Lower leg skin (tissue), 4 donors: ENCODE data around the gene DCBLD2. TPM values are rescaled to one million over a fixed set of nuclear protein-coding genes. Genes with fewer than 3 reads are reported as not detected.

ENCODE experiments used
- DNase-seq, 2 donors: peaks; one replicate each; pipeline ENCODE4 v3.0.0-alpha.2; 2019; ENCODE audit warnings: low spot score in 2 of 2
- H3K4me3 ChIP-seq: fragments of 200-600 bp; sonication (generic); 2 replicates; pipeline ENCODE4 v1.5.1; 2017; ENCODE audit warnings: mild to moderate bottlenecking, low read depth; ENCODE audit not compliant: poor library complexity, severe bottlenecking
- CTCF ChIP-seq, 3 donors: fragments of 450-650 bp; IDR thresholded peaks; one replicate each; pipeline ENCODE4 v1.5.1; 2016; ENCODE audit warnings: antibody characterized with exemption in 3 of 3, mild to moderate bottlenecking in 3 of 3, moderate library complexity in 2 of 3
- POLR2A ChIP-seq, 2 donors: fragments of 450-650 bp; IDR thresholded peaks; one replicate each; pipeline ENCODE4 v1.6.1; 2016 to 2017; ENCODE audit warnings: antibody characterized with exemption in 2 of 2, mild to moderate bottlenecking in 1 of 2, moderate library complexity in 1 of 2
- WGBS, 2 donors: methylation state at CpG; one replicate each; pipeline ENCODE4 v1.1.5; 2018; 5-methylcytosine and 5-hydroxymethylcytosine counted together
- intact Hi-C: fragments of 100-400 bp; cut with DNase I; formaldehyde crosslinking; loops from one replicate; pipeline ENCODE4 v1.15.0; 2023; ENCODE audit warnings: low total_unique reads
- total RNA-seq, 4 donors: library from RNA; depleted of rRNA; stranded (reverse); fragments of >200 nt; gene quantifications; one replicate each; pipeline ENCODE4 v1.1.0, GENCODE V29; 2016

The DCBLD2 gene
- total RNA-seq, 4 donors from 2014 or later, result 13.8 to 22.8 (median 15.3) TPM

- H3K4me3 ChIP-seq, result no peak overlapping the region
- no peak for DNase-seq
- TF ChIP-seq CTCF (IDR thresholded peaks at IDR 0.05), result no peak
- 61 to 70% methylated on average over 3 of the region's 3 CpGs for WGBS, 2 donors
- intact Hi-C loops, result no loop called here
Observed at GRCh38 chr3:98821063-98821462, 80.4 kb downstream of the DCBLD2 start.

- TF ChIP-seq POLR2A (IDR thresholded peaks at IDR 0.05), result no peak
- no peak for TF ChIP-seq CTCF (IDR thresholded peaks at IDR 0.05)
- intact Hi-C loops, result no loop called here
- WGBS, 2 donors, result 13 to 22% methylated on average over 3 of the region's 3 CpGs
- DNase-seq, result no peak
- H3K4me3 ChIP-seq, result no peak overlapping the region
Observed at GRCh38 chr3:98817547-98818041, 83.9 kb downstream of the DCBLD2 start.

- H3K4me3 ChIP-seq, result no peak overlapping the region
- intact Hi-C loops, result loop anchor here (5.0 kb wide), 1 partner anchor 763 kb away; no protein-coding TSS in a partner anchor
- WGBS, 2 donors, result 84 to 85% methylated on average over 5 of the region's 5 CpGs
- DNase-seq, result no peak
- TF ChIP-seq CTCF (IDR thresholded peaks at IDR 0.05) (no peak), POLR2A (IDR thresholded peaks at IDR 0.05) (no peak)
Observed at GRCh38 chr3:98814817-98815420, 86.6 kb downstream of the DCBLD2 start.

- 55 to 59% methylated on average over 5 of the region's 5 CpGs for WGBS, 2 donors
- no peak for DNase-seq
- no peak overlapping the region for H3K4me3 ChIP-seq
- intact Hi-C loops, result loop anchor here (2.0 to 5.0 kb wide), 2 partner anchors 180 to 761 kb away; no protein-coding TSS in a partner anchor
- TF ChIP-seq POLR2A (IDR thresholded peaks at IDR 0.05), result no peak
- TF ChIP-seq CTCF (IDR thresholded peaks at IDR 0.05), result no peak
Observed at GRCh38 chr3:98812851-98813374, 88.6 kb downstream of the DCBLD2 start.

- H3K4me3 ChIP-seq, result no peak overlapping the region
- intact Hi-C loops, result loop anchor here (5.0 kb wide), 1 partner anchor 759 kb away; no protein-coding TSS in a partner anchor
- WGBS, 2 donors, result 83 to 87% methylated on average over 6 of the region's 6 CpGs
- no peak for DNase-seq
- no peak for TF ChIP-seq CTCF (IDR thresholded peaks at IDR 0.05)
Observed at GRCh38 chr3:98811048-98811447, 90.4 kb downstream of the DCBLD2 start.
